ENCODE results near the gene DYNLT2. TPM values are rescaled to one million over a fixed set of nuclear protein-coding genes. Genes with fewer than 3 reads are reported as not detected.

Gene DYNLT2
- 1 to 10 TPM; 2.2 to 2.5 TPM for total RNA-seq

GRCh38 chr6:169751242-169752073 is at the start of gene DYNLT2, which contains the start of gene ERMARD:
TSS of gene DYNLT2 (minus strand) at chr6:169751572. CDS start at chr6:169751458, 114 bp downstream.
TSS of gene ERMARD (plus strand) at chr6:169751622. CDS start at chr6:169751658, 36 bp downstream.
- peak within 1 kb of the TSS; percentile 100 for H3K27ac Mint-ChIP-seq
- H3K9me3 Mint-ChIP-seq = peaks cover 2% of the 10 kb centered on the region
- peaks cover 38% of the 10 kb centered on the region for H3K4me1 Mint-ChIP-seq
- CTCF ChIA-PET = interaction anchor here (0.5 to 1.1 kb wide), 5 partner anchors 11 to 754 kb away, joined by 3 read pairs; no protein-coding TSS in a partner anchor
- no peaks in the 10 kb centered on the region for H3K27me3 Mint-ChIP-seq
- peak within 1 kb of the TSS; percentile 98 for H3K4me3 Mint-ChIP-seq
- POLR2A ChIA-PET = interaction anchor here (0.6 to 0.8 kb wide), 2 partner anchors 15 to 50 kb away, joined by 3 to 5 read pairs; no protein-coding TSS in a partner anchor
- peaks cover 13% of the 10 kb centered on the region for H3K36me3 Mint-ChIP-seq (ENCODE audit: low read depth)
- peak; percentile 94 for DNase-seq

- DNase-seq = no peak
- Mint-ChIP-seq H3K27ac (no peak overlapping the region), H3K27me3 (peaks cover 66% of the 10 kb centered on the region), H3K36me3 (ENCODE audit: low read depth) (no peaks in the 10 kb centered on the region), H3K9me3 (peaks cover 1% of the 10 kb centered on the region), H3K4me3 (no peak overlapping the region), H3K4me1 (peaks cover 31% of the 10 kb centered on the region)
- CTCF ChIA-PET = no interaction called here
- POLR2A ChIA-PET = no interaction called here
Observed at GRCh38 chr6:169800668-169801395, 49.5 kb upstream of the DYNLT2 start.

- no peak overlapping the region for H3K27ac Mint-ChIP-seq
- no peak for DNase-seq
- H3K4me3 Mint-ChIP-seq = no peak overlapping the region
- POLR2A ChIA-PET = no interaction called here
- H3K27me3 Mint-ChIP-seq = peaks cover 66% of the 10 kb centered on the region
- H3K36me3 Mint-ChIP-seq (ENCODE audit: low read depth) = no peaks in the 10 kb centered on the region
- CTCF ChIA-PET = no interaction called here
- H3K4me1 Mint-ChIP-seq = peaks cover 25% of the 10 kb centered on the region
- no peaks in the 10 kb centered on the region for H3K9me3 Mint-ChIP-seq
Observed at GRCh38 chr6:169800116-169800667, 48.8 kb upstream of the DYNLT2 start.

- ChIA-PET CTCF (no interaction called here), POLR2A (no interaction called here)
- Mint-ChIP-seq H3K9me3 (no peaks in the 10 kb centered on the region), H3K36me3 (ENCODE audit: low read depth) (no peaks in the 10 kb centered on the region), H3K4me3 (no peak overlapping the region), H3K27me3 (peaks cover 65% of the 10 kb centered on the region), H3K27ac (no peak overlapping the region), H3K4me1 (peaks cover 18% of the 10 kb centered on the region)
- DNase-seq = no peak
Observed at GRCh38 chr6:169799474-169799926, 48.1 kb upstream of the DYNLT2 start.

GRCh38 chr6:169798764-169799473 is 47.5 kb upstream of the DYNLT2 start:
- no peak overlapping the region for H3K4me3 Mint-ChIP-seq
- ChIA-PET POLR2A (no interaction called here), CTCF (no interaction called here)
- no peaks in the 10 kb centered on the region for H3K9me3 Mint-ChIP-seq
- H3K36me3 Mint-ChIP-seq (ENCODE audit: low read depth) = no peaks in the 10 kb centered on the region
- DNase-seq = no peak
- H3K4me1 Mint-ChIP-seq = peaks cover 12% of the 10 kb centered on the region
- peaks cover 60% of the 10 kb centered on the region for H3K27me3 Mint-ChIP-seq
- no peak overlapping the region for H3K27ac Mint-ChIP-seq

- Mint-ChIP-seq H3K27me3 (peaks cover 72% of the 10 kb centered on the region), H3K36me3 (ENCODE audit: low read depth) (no peaks in the 10 kb centered on the region), H3K4me3 (no peak overlapping the region), H3K27ac (no peak overlapping the region), H3K9me3 (no peaks in the 10 kb centered on the region), H3K4me1 (peaks cover 11% of the 10 kb centered on the region)
- POLR2A ChIA-PET = no interaction called here
- DNase-seq = no peak
- CTCF ChIA-PET = interaction anchor here (0.7 to 4.0 kb wide), 4 partner anchors 9 to 232 kb away, joined by 3 to 38 read pairs (median 4); no protein-coding TSS in a partner anchor
Observed at GRCh38 chr6:169795196-169795595, 43.8 kb upstream of the DYNLT2 start.

- peaks cover 71% of the 10 kb centered on the region for H3K27me3 Mint-ChIP-seq
- no peaks in the 10 kb centered on the region for H3K9me3 Mint-ChIP-seq
- H3K4me3 Mint-ChIP-seq = no peak overlapping the region
- POLR2A ChIA-PET = no interaction called here
- peaks cover 18% of the 10 kb centered on the region for H3K4me1 Mint-ChIP-seq
- no peaks in the 10 kb centered on the region for H3K36me3 Mint-ChIP-seq (ENCODE audit: low read depth)
- CTCF ChIA-PET = interaction anchor here (1.1 to 4.0 kb wide), 4 partner anchors 10 to 169 kb away, joined by 3 to 38 read pairs (median 4); no protein-coding TSS in a partner anchor
- peak; percentile 2 for DNase-seq
- H3K27ac Mint-ChIP-seq = no peak overlapping the region
Observed at GRCh38 chr6:169794317-169795055, 43.1 kb upstream of the DYNLT2 start.

- H3K27me3 Mint-ChIP-seq = peaks cover 63% of the 10 kb centered on the region
- ChIA-PET POLR2A (no interaction called here), CTCF (interaction anchor here (0.8 to 4.0 kb wide), 3 partner anchors 11 to 758 kb away, joined by 3 to 38 read pairs (median 4); no protein-coding TSS in a partner anchor)
- peaks cover 21% of the 10 kb centered on the region for H3K4me1 Mint-ChIP-seq
- peak; percentile 5 for DNase-seq
- H3K27ac Mint-ChIP-seq = no peak overlapping the region
- H3K36me3 Mint-ChIP-seq (ENCODE audit: low read depth) = no peaks in the 10 kb centered on the region
- no peak overlapping the region for H3K4me3 Mint-ChIP-seq
- H3K9me3 Mint-ChIP-seq = no peaks in the 10 kb centered on the region
Observed at GRCh38 chr6:169793408-169793807, 42.0 kb upstream of the DYNLT2 start.

- ChIA-PET POLR2A (no interaction called here), CTCF (interaction anchor here (0.9 to 4.0 kb wide), 2 partner anchors 12 to 759 kb away, joined by 3 to 38 read pairs; no protein-coding TSS in a partner anchor)
- H3K4me1 Mint-ChIP-seq = peaks cover 21% of the 10 kb centered on the region
- H3K9me3 Mint-ChIP-seq = no peaks in the 10 kb centered on the region
- H3K27ac Mint-ChIP-seq = no peak overlapping the region
- H3K4me3 Mint-ChIP-seq = no peak overlapping the region
- peaks cover 59% of the 10 kb centered on the region for H3K27me3 Mint-ChIP-seq
- DNase-seq = no peak
- no peaks in the 10 kb centered on the region for H3K36me3 Mint-ChIP-seq (ENCODE audit: low read depth)
Observed at GRCh38 chr6:169792306-169793015, 41.1 kb upstream of the DYNLT2 start.

GRCh38 chr6:169791721-169792131 is 40.4 kb upstream of the DYNLT2 start:
- H3K27ac Mint-ChIP-seq = no peak overlapping the region
- peaks cover 21% of the 10 kb centered on the region for H3K4me1 Mint-ChIP-seq
- H3K27me3 Mint-ChIP-seq = peaks cover 55% of the 10 kb centered on the region
- H3K9me3 Mint-ChIP-seq = no peaks in the 10 kb centered on the region
- no peak for DNase-seq
- ChIA-PET CTCF (interaction anchor here (1.0 to 4.0 kb wide), 3 partner anchors 13 to 726 kb away, joined by 3 to 38 read pairs (median 36); no protein-coding TSS in a partner anchor), POLR2A (no interaction called here)
- peak overlapping the region; percentile 3 for H3K4me3 Mint-ChIP-seq
- no peaks in the 10 kb centered on the region for H3K36me3 Mint-ChIP-seq (ENCODE audit: low read depth)
